A673 (cell line): ENCODE measurements around the gene FOXJ1.

Source experiments
- CTCF ChIP-seq: fragments of 300-800, 200-600 bp; sonication (generic); conservative IDR thresholded peaks from 2 replicates; pipeline ENCODE4 v1.5.1; 2017; ENCODE audit warnings: low read depth, mild to moderate bottlenecking, antibody characterized with exemption, low read length, moderate library complexity, mixed read lengths
- EZH2 ChIP-seq: fragments of 200-600 bp; sonication (generic); IDR thresholded peaks from 2 replicates; pipeline ENCODE4 v1.6.1; 2017; ENCODE audit warnings: borderline replicate concordance, low read depth, mild to moderate bottlenecking, mixed read lengths, antibody characterized with exemption, low read length; ENCODE audit not compliant: poor library complexity, severe bottlenecking

DNA sequence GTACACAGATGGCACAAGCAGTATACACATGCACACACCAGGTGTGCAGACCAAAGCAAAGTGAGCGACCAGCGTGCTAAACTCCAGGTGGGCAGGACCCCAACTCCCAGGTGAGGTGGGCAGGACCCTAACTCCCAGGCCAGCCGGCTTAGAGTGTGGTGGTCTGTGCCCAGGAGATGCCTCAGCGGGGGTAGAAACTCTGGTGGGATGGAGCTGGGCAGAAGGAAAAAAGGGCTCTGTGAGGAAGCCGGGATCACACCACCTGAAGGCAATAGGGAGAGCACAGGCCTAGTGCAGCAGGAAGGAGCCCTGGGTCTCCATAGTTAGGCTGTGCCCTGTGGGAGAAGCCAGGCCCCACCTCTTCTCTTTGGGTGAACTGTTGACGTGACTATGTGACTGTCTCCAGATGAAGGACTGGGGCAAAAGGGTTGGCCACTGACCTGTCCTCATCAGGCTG is 1.6 kb upstream of the FOXJ1 start:
- TF ChIP-seq CTCF (no peak), EZH2 (no peak)
